Activated CD8-positive, alpha-beta memory T cell treated with anti-CD3 and anti-CD28 coated beads, Interleukin-2, amount 10 ng/mL, durations not matched to agents 7 days and 5 days (primary cell): Measurements from ENCODE around the gene PDCD6IP. TPM values are rescaled to one million over a fixed set of nuclear protein-coding genes. Genes with fewer than 3 reads are reported as not detected.
"Not testable (repeated sequence)": the region's sequence is repeated elsewhere in the genome, so short reads cannot be mapped to it uniquely, and the experiment has no call there.

ENCODE experiments used
- ATAC-seq: fragments of 150-1000 bp; cut with Tn5 transposase; one replicate; pipeline ENCODE4 v1.10.0; 2021; ENCODE audit warnings: moderate library complexity
- CTCF ChIA-PET: fragments of 350-600 bp; sonication (Branson Sonifier 250); formaldehyde crosslinking; loops from one replicate; lab custom pipeline; 2021; ENCODE audit warnings: antibody characterized with exemption; lab: Charles Lee
- DNase-seq: peaks from one replicate; pipeline ENCODE4 v3.0.0-alpha.2; 2020
- H3K27ac Mint-ChIP-seq: one replicate; pipeline ENCODE4 v1.8.0; 2021; ENCODE audit warnings: mild to moderate bottlenecking, mixed read lengths
- H3K27me3 Mint-ChIP-seq: one replicate; pipeline ENCODE4 v1.8.0; 2021; ENCODE audit warnings: mixed read lengths
- H3K36me3 Mint-ChIP-seq: one replicate; pipeline ENCODE4 v1.8.0; 2021; ENCODE audit warnings: mild to moderate bottlenecking, mixed read lengths
- H3K4me1 Mint-ChIP-seq: one replicate; pipeline ENCODE4 v1.8.0; 2021; ENCODE audit warnings: mixed read lengths
- H3K4me3 Mint-ChIP-seq: one replicate; pipeline ENCODE4 v1.8.0; 2021; ENCODE audit warnings: mild to moderate bottlenecking, moderate library complexity, mixed read lengths
- H3K9me3 Mint-ChIP-seq: one replicate; pipeline ENCODE4 v1.8.0; 2022; ENCODE audit warnings: low read depth, mixed read lengths
- total RNA-seq, 2 experiments: library from RNA; stranded (reverse); gene quantifications; one replicate each; pipeline ENCODE4 v1.2.3, GENCODE V29; 2021

Gene PDCD6IP
- total RNA-seq, result 100 to 1,000 TPM; 183 to 208 TPM

DNA sequence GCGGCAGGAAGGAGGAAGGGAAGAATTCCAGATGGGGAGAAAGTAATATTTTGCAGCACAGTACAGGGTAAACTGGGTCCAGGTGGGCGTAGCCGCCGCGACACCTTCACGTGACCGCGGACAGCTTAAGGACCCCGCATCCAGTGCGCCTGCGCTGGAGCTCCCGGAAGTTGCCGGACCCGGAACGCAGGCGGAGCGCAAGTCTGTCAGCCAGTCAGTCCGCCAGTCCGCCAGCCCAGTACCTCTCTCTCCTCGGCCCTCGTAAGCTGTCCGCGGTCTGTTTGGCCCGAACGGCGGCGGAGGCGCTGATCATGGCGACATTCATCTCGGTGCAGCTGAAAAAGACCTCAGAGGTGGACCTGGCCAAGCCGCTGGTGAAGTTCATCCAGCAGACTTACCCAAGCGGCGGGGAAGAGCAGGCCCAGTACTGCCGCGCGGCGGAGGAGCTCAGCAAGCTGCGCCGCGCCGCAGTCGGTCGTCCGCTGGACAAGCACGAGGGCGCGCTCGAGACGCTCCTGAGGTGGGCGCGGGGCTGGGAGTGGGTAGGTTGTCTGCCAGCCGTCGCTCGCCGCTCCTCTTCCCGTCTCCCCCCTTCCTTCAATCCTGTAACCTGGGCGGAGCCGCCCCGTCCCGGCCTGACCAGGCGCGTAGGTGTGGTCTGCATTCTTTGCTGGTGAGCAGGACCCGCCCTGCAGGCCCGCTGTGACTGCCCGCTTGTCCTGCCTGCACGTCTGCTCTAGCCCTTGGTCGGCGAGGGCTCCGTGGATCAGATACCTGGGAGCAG, at the start of gene PDCD6IP:
Gene PDCD6IP, plus strand, starts transcription at position 213 of the 784 bp plus-strand sequence. Its CDS starts 99 bp downstream, at position 312.
- Mint-ChIP-seq H3K27me3 (peaks cover 4% of the 10 kb centered on the region), H3K4me3 (peak within 1 kb of the TSS; percentile 94), H3K9me3 (peaks cover 3% of the 10 kb centered on the region), H3K36me3 (peaks cover 21% of the 10 kb centered on the region), H3K4me1 (peaks cover 55% of the 10 kb centered on the region), H3K27ac (peak within 1 kb of the TSS; percentile 96)
- ATAC-seq, result peak; percentile 91
- CTCF ChIA-PET, result interaction anchor here (0.6 to 4.1 kb wide), 12 partner anchors 8 to 856 kb away, joined by 3 to 37 read pairs (median 4); no protein-coding TSS in a partner anchor
- DNase-seq, result peak; percentile 93

DNA sequence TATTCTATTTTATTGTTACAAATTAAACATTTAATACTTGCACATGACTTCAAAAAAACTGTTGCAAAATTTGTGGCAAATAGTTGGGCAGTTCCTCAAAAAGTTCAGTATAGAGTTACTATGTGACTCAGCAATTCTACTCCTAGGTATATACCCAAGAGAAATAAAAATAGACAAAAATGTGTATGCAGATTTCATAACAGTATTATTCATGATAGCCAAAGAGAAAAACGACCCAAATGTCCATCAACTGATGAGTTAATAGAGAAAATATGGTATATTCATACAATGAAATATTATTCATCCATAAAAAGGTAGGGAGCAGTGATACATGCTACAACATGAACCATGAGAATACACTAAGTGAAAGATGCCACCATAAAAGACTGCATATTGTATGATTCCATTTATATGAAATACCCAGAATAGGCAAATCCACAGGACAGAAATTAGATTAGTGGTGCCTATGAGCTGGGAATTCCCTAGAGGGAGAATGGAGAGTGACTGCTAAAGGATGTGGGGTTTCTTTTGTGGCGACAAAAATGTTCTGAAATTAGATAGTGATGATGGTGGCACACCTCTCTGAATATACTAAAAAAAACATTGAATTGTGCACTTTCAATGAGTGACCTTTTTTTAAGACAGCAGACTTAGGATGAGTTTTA, 48.8 kb upstream of the PDCD6IP start:
- CTCF ChIA-PET, result no interaction called here
- ATAC-seq (no peak), DNase-seq (no peak)
- Mint-ChIP-seq H3K4me1 (peaks cover 20% of the 10 kb centered on the region), H3K36me3 (peaks cover 7% of the 10 kb centered on the region), H3K27me3 (no peaks in the 10 kb centered on the region), H3K27ac (no peak overlapping the region), H3K9me3 (peaks cover 5% of the 10 kb centered on the region), H3K4me3 (no peak overlapping the region)

- peaks cover 7% of the 10 kb centered on the region for H3K9me3 Mint-ChIP-seq
- H3K4me3 Mint-ChIP-seq, result no peak overlapping the region
- H3K27me3 Mint-ChIP-seq, result no peaks in the 10 kb centered on the region
- CTCF ChIA-PET, result interaction anchor here (0.9 kb wide), 1 partner anchor 25 kb away, joined by 3 read pairs; no protein-coding TSS in a partner anchor
- no peak overlapping the region for H3K27ac Mint-ChIP-seq
- H3K4me1 Mint-ChIP-seq, result peaks cover 20% of the 10 kb centered on the region
- no peak for ATAC-seq
- H3K36me3 Mint-ChIP-seq, result peaks cover 9% of the 10 kb centered on the region
- DNase-seq, result no peak
Observed at GRCh38 chr3:33750211-33750548, 48.2 kb upstream of the PDCD6IP start.

GRCh38 chr3:33751336-33751735, 47.1 kb upstream of the PDCD6IP start:
- peaks cover 20% of the 10 kb centered on the region for H3K4me1 Mint-ChIP-seq
- H3K27me3 Mint-ChIP-seq, result no peaks in the 10 kb centered on the region
- CTCF ChIA-PET, result interaction anchor here (0.6 to 1.6 kb wide), 3 partner anchors 8 to 26 kb away, joined by 3 read pairs; no protein-coding TSS in a partner anchor
- H3K9me3 Mint-ChIP-seq, result peaks cover 7% of the 10 kb centered on the region
- no peak overlapping the region for H3K4me3 Mint-ChIP-seq
- no peak overlapping the region for H3K27ac Mint-ChIP-seq
- ATAC-seq (peak; percentile 45), DNase-seq (no peak)
- H3K36me3 Mint-ChIP-seq, result peaks cover 9% of the 10 kb centered on the region

DNA sequence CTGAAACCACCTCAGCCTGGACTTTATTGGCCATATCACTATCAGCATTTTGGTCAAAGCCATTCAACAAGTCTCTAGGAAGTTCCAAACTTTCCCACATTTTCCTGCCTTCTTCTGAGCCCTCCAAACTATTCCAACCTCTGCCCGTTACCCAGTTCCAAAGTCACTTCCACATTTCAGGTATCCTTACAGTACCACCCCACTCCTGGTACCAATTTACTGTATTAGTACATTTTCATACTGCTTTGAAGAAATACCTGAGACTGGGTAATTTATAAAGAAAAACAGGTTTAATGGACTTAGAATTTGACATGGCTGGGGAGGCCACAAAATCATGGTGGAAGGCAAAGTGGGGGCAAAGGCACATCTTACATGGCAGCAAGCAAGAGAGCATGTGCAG, 44.0 kb upstream of the PDCD6IP start:
- H3K36me3 Mint-ChIP-seq, DNase-seq: not testable (repeated sequence)

GRCh38 chr3:33758281-33758680, 40.1 kb upstream of the PDCD6IP start:
- Mint-ChIP-seq H3K27me3 (peaks cover 6% of the 10 kb centered on the region), H3K36me3 (peaks cover 7% of the 10 kb centered on the region), H3K4me1 (no peaks in the 10 kb centered on the region), H3K27ac (no peak overlapping the region), H3K4me3 (no peak overlapping the region), H3K9me3 (peaks cover 9% of the 10 kb centered on the region)
- ATAC-seq, result no peak
- DNase-seq, result no peak
- CTCF ChIA-PET, result no interaction called here

More for the DNA sequence above, 44.0 kb upstream of the PDCD6IP start:
- H3K4me1 Mint-ChIP-seq, result peaks cover 20% of the 10 kb centered on the region
- H3K4me3 Mint-ChIP-seq, ATAC-seq, H3K27me3 Mint-ChIP-seq, H3K9me3 Mint-ChIP-seq, H3K27ac Mint-ChIP-seq, CTCF ChIA-PET: not testable (repeated sequence)

- DNase-seq (no peak), ATAC-seq (no peak)
- Mint-ChIP-seq H3K27me3 (peaks cover 8% of the 10 kb centered on the region), H3K4me3 (no peak overlapping the region), H3K9me3 (peaks cover 9% of the 10 kb centered on the region), H3K4me1 (no peaks in the 10 kb centered on the region), H3K27ac (no peak overlapping the region), H3K36me3 (peaks cover 7% of the 10 kb centered on the region)
- CTCF ChIA-PET, result interaction anchor here (0.8 to 1.2 kb wide), 2 partner anchors 8 to 18 kb away, joined by 3 read pairs; no protein-coding TSS in a partner anchor
Observed at GRCh38 chr3:33758864-33759263, 39.6 kb upstream of the PDCD6IP start.

- H3K36me3 Mint-ChIP-seq, result no peaks in the 10 kb centered on the region
- CTCF ChIA-PET, result interaction anchor here (1.7 kb wide), 1 partner anchor 7 kb away, joined by 3 read pairs; no protein-coding TSS in a partner anchor
- no peak for ATAC-seq
- H3K27ac Mint-ChIP-seq, result no peak overlapping the region
- H3K4me1 Mint-ChIP-seq, result no peaks in the 10 kb centered on the region
- no peak for DNase-seq
- H3K27me3 Mint-ChIP-seq, result peaks cover 3% of the 10 kb centered on the region
- H3K4me3 Mint-ChIP-seq, result no peak overlapping the region
- H3K9me3 Mint-ChIP-seq, result no peaks in the 10 kb centered on the region
Observed at GRCh38 chr3:33768578-33769330, 29.7 kb upstream of the PDCD6IP start.

- H3K36me3 Mint-ChIP-seq, result no peaks in the 10 kb centered on the region
- CTCF ChIA-PET, result interaction anchor here (0.5 to 1.4 kb wide), 3 partner anchors 14 to 401 kb away, joined by 3 to 4 read pairs (median 3); no protein-coding TSS in a partner anchor
- no peaks in the 10 kb centered on the region for H3K27me3 Mint-ChIP-seq
- H3K27ac Mint-ChIP-seq, result no peak overlapping the region
- no peaks in the 10 kb centered on the region for H3K4me1 Mint-ChIP-seq
- no peak for DNase-seq
- H3K4me3 Mint-ChIP-seq, result no peak overlapping the region
- no peak for ATAC-seq
- no peaks in the 10 kb centered on the region for H3K9me3 Mint-ChIP-seq
Observed at GRCh38 chr3:33773637-33774036, 24.8 kb upstream of the PDCD6IP start.

DNA sequence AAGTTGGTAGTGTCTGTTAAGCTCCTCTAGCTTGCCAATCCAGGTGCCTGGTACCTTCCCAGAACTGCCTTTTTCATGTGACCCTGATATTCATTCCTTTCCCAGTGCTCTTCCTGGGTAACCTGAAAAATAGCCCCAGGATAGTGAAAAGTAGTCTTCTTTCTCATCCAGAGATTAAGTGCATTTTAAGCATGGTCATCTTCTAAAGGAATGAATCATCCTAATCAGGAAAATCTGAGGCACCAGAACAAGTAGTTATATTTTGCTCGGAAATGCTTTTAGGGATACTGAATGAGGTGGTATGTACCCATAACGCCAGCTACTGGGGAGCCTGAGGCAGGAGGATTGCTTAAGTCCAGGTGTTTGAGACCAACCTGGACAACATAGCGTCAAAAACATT, 23.1 kb upstream of the PDCD6IP start:
- H3K9me3 Mint-ChIP-seq, result no peaks in the 10 kb centered on the region
- H3K27me3 Mint-ChIP-seq, result no peaks in the 10 kb centered on the region
- CTCF ChIA-PET, result interaction anchor here (1.0 to 2.5 kb wide), 6 partner anchors 10 to 138 kb away, joined by 3 to 10 read pairs (median 6); partner anchors contain the start of gene PDCD6IP

DNA sequence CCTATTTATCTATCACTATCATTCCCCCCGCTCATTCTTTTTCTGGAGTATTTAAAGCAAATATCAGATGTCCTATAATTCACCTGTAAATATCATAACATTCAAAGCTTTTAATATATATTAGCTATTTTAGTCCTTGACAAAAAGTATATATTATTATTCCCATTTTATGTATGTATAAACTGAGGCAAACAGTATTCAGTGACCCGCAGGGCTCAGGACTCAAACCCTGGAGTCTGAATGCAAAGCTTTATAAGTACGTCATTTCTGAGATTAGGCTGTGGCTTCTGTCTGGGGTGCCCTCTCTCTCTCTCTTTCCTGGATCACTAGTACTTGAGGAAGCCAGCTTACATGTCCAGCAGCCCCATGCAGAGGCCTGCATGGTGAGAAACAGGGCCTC, 20.4 kb upstream of the PDCD6IP start:
- CTCF ChIA-PET, result interaction anchor here (0.7 to 2.3 kb wide), 5 partner anchors 9 to 647 kb away, joined by 3 to 13 read pairs (median 3); no protein-coding TSS in a partner anchor

More for the DNA sequence above, 23.1 kb upstream of the PDCD6IP start:
- DNase-seq (no peak), ATAC-seq (no peak)
- Mint-ChIP-seq H3K4me3 (no peak overlapping the region), H3K27ac (no peak overlapping the region), H3K36me3 (no peaks in the 10 kb centered on the region), H3K4me1 (no peaks in the 10 kb centered on the region)

DNA sequence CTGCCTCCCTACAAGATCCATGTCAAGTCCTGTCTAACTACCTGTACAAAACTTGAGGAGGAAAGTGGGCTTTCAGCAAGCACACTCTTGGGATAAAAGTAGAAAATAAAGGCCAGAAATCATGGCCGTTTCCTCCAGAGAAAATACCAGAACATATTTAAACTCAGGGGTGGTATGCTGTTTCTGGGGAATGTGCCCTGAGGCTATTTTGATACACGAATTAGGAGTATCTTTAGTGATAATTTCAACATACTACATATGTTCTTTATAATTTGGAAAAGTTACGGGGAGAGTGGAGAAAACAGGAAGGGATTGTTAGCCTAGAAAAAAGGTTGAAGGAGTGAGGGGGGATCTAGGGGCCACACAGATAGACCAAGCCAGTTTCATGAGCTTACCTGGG, 18.7 kb upstream of the PDCD6IP start:
- ATAC-seq, result no peak
- H3K36me3 Mint-ChIP-seq, result no peaks in the 10 kb centered on the region
- CTCF ChIA-PET, result interaction anchor here (0.9 to 1.5 kb wide), 2 partner anchors 10 to 12 kb away, joined by 3 read pairs; no protein-coding TSS in a partner anchor

More for the DNA sequence above, 20.4 kb upstream of the PDCD6IP start:
- Mint-ChIP-seq H3K4me1 (no peaks in the 10 kb centered on the region), H3K9me3 (no peaks in the 10 kb centered on the region), H3K27ac (no peak overlapping the region), H3K4me3 (no peak overlapping the region), H3K27me3 (no peaks in the 10 kb centered on the region), H3K36me3 (no peaks in the 10 kb centered on the region)
- no peak for ATAC-seq
- no peak for DNase-seq

DNA sequence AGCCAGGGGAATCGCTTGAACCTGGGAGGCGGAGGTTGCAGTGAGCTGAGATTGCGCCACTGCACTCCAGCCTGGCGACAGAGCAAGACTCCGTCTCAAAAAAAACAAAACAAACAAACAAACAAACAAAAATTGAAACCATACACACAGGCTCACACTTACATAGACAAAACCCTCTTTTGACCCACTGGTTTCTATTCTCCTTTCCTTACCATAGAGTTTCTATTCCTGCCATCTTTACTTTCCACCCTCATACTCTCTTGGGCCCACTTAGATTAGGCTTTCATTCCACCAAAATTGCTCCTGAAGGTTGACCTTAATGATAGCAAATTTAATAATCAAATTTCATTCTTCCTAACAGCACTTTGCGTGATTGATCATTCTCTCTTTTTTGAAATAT, 17.0 kb upstream of the PDCD6IP start:
- H3K27ac Mint-ChIP-seq, H3K4me3 Mint-ChIP-seq, H3K9me3 Mint-ChIP-seq, ATAC-seq, H3K4me1 Mint-ChIP-seq, DNase-seq, H3K27me3 Mint-ChIP-seq, CTCF ChIA-PET, H3K36me3 Mint-ChIP-seq: not testable (repeated sequence)

More for the DNA sequence above, 18.7 kb upstream of the PDCD6IP start:
- DNase-seq, result no peak
- no peak overlapping the region for H3K4me3 Mint-ChIP-seq
- no peaks in the 10 kb centered on the region for H3K9me3 Mint-ChIP-seq
- H3K27ac Mint-ChIP-seq, result no peak overlapping the region
- H3K27me3 Mint-ChIP-seq, result no peaks in the 10 kb centered on the region
- no peaks in the 10 kb centered on the region for H3K4me1 Mint-ChIP-seq
